Fibroblast of villous mesenchyme (primary cell): ENCODE measurements around the gene FSCN2. TPM values are rescaled to one million over a fixed set of nuclear protein-coding genes. Genes with fewer than 3 reads are reported as not detected.

Experiments
- DNase-seq: peaks from one replicate; pipeline ENCODE4 v3.0.0-alpha.2; 2010; ENCODE audit warnings: low read depth
- H3K4me3 ChIP-seq: 2 replicates; pipeline ENCODE4 v1.5.1; 2011; ENCODE audit warnings: low read depth, mild to moderate bottlenecking, low read length
- CTCF ChIP-seq: IDR thresholded peaks from 2 replicates; pipeline ENCODE4 v1.5.1; 2012; ENCODE audit warnings: low read depth, mild to moderate bottlenecking, low read length; ENCODE audit not compliant: insufficient read depth
- total RNA-seq: library from RNA; depleted of rRNA; stranded (reverse); fragments of >200 nt; gene quantifications from 2 replicates; pipeline ENCODE4 v1.2.3, GENCODE V29; 2012

The FSCN2 gene
- total RNA-seq, 1 donor = 1.7 TPM

- peak; percentile 30 for DNase-seq
- H3K4me3 ChIP-seq = peak overlapping the region; percentile 9
- TF ChIP-seq CTCF = no peak
These were observed 10.7 kb upstream of the FSCN2 start for GRCh38 chr17:81517339-81518112.

GRCh38 chr17:81518113-81518784, 9.9 kb upstream of the FSCN2 start:
- peak overlapping the region; percentile 47 for H3K4me3 ChIP-seq
- TF ChIP-seq CTCF = no peak
- peak; percentile 28 for DNase-seq

- no peak for TF ChIP-seq CTCF
- H3K4me3 ChIP-seq = peak overlapping the region; percentile 47
- no peak for DNase-seq
These were observed 9.3 kb upstream of the FSCN2 start for GRCh38 chr17:81518785-81519283.

- peak; percentile 36 for TF ChIP-seq CTCF
- no peak for DNase-seq
- H3K4me3 ChIP-seq = peak overlapping the region; percentile 47
These were observed 8.7 kb upstream of the FSCN2 start for GRCh38 chr17:81519284-81520020.

- no peak for TF ChIP-seq CTCF
- no peak for DNase-seq
- no peak overlapping the region for H3K4me3 ChIP-seq
These were observed 7.9 kb upstream of the FSCN2 start for GRCh38 chr17:81520021-81520901.
